22Rv1 (cell line): Measurements from ENCODE around the gene CA10.

ENCODE experiments used
- H3K27ac ChIP-seq: fragments of 450-650 bp; 2 replicates; pipeline ENCODE4 v1.5.1; 2017
- ZFX ChIP-seq: fragments of 450-650 bp; IDR thresholded peaks from 2 replicates; pipeline ENCODE4 v1.6.1; 2017; ENCODE audit warnings: antibody characterized with exemption, borderline replicate concordance
- TF ChIP-seq, protein P1 (sequence below): fragments of 450-650 bp; IDR thresholded peaks from 2 replicates; pipeline ENCODE4 v1.5.1; 2017; ENCODE audit warnings: mild to moderate bottlenecking

Gene CA10

DNA sequence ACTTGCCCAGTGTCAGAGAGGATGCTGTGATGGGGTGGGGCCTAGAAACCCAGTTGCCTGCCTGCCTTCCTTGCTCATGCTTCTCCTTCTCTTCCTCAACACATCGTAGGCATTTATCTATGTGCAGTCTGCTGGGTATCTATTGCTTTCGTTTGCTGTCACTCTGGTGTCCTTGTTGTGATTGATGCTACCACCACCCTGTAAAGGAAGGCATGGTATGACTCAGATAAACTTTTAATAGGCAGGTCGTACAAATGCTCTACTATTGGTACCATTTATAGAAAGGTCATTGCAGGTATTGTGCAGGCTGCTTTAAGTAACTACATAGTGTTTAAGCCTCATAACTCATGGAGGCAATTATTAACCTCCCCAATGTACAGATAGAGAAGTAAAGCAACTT is 529.3 kb downstream of the CA10 start:
- no peak for TF ChIP-seq ZFX
- TF ChIP-seq, protein P1, sequence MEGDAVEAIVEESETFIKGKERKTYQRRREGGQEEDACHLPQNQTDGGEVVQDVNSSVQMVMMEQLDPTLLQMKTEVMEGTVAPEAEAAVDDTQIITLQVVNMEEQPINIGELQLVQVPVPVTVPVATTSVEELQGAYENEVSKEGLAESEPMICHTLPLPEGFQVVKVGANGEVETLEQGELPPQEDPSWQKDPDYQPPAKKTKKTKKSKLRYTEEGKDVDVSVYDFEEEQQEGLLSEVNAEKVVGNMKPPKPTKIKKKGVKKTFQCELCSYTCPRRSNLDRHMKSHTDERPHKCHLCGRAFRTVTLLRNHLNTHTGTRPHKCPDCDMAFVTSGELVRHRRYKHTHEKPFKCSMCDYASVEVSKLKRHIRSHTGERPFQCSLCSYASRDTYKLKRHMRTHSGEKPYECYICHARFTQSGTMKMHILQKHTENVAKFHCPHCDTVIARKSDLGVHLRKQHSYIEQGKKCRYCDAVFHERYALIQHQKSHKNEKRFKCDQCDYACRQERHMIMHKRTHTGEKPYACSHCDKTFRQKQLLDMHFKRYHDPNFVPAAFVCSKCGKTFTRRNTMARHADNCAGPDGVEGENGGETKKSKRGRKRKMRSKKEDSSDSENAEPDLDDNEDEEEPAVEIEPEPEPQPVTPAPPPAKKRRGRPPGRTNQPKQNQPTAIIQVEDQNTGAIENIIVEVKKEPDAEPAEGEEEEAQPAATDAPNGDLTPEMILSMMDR, result no peak
- no peak overlapping the region for H3K27ac ChIP-seq

DNA sequence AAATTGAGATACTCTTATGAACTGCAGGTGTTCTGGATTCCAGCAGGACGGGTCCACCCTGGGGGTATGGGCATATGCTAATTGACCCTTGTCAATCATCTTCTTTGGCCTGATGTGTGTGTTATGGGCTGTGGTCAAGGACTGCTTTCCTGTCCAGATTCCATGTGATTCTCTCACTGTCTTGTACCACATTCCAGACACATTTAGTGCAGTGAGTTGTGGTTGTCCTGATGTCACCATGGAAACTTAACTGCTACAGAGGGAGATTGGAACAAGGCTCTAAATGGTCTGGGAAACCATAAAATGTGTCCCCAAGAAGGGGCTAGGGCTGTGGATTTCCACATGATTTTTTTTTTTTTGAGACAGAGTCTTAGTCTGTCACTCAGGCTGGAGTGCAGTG is 530.7 kb downstream of the CA10 start:
- TF ChIP-seq, protein P1, result no peak
- TF ChIP-seq ZFX, result no peak
- no peak overlapping the region for H3K27ac ChIP-seq

DNA sequence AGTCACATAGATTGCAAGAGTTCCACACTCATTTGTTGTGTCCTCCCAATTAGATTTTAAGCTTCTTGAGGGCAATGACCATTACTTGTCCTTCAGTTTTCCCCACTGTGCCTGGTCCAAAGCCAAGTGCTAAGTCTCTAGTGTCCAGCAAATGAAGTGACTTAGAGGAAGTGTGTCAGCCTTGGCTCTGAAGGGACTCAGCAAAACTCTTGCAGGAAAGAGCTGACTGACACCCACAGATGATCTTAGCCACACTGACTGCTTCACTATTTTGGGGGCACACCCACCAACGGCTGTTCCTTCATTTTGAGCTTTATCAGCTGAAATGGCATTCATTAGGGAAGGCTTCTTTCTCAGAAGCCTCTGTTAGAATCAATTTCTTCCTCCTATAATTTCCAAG is 540.0 kb downstream of the CA10 start:
- H3K27ac ChIP-seq, result no peak overlapping the region
- TF ChIP-seq, protein P1, result no peak
- no peak for TF ChIP-seq ZFX

DNA sequence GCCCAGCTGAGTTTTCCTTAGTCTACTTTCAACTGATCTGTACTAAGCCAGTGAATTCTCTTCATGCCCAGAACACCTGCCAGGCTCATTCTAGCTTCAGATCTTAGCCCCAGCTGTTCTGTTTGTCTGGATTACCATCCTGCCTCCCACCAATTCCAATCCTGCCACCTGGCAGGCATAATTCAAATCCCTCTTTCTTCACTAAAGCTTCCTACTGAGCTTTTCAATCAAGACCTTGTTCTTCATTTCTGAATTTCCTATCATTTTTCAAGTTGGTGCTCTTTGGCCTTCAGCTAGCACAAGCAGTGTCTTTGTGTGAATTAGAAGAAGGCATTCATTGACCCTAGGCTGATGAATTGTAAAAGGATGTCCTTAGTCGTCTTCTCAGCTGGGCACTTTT is 540.5 kb downstream of the CA10 start:
- TF ChIP-seq, protein P1, result no peak
- TF ChIP-seq ZFX, result no peak
- H3K27ac ChIP-seq, result no peak overlapping the region

DNA sequence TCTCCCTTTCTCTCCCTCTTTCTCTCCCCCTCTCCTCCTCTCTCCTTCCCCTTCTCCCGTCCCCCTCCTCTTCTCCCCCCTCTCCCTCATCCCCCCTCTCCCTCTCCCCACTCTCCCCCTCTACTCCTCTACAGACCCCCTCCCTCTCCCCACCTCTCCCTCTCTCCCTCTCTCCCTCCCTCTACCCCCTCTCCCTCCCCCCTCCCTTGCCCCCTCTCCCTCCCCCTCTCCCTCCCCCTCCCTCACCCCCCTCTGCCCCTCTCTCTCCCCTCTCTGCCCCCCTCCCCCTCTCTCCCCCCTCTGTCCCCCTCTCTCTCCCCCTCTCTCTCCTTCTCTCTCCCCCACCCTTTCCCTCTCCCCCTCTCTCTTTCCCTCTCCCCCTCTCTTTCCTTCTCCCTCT is 545.3 kb downstream of the CA10 start:
- no peak overlapping the region for H3K27ac ChIP-seq
- TF ChIP-seq, protein P1, result no peak
- TF ChIP-seq ZFX, result no peak

DNA sequence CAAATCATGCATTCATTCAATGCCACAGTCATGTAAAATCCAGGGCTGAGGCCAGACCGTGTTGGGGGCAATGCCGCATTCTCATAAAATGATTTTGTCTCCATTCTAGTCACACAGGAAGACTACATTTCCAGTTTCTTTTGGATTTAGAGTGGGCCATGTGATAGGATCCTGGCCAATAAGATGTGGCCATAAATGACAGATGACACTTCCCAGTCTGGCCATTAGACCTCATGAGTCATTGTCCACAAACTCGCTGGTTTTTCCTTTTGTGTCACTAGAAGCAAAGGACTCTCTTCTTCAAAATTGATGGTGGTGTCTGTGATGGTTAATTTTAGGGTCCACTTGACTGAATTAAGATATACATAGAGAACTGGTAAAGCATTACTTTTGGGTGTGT is 545.8 kb downstream of the CA10 start:
- TF ChIP-seq, protein P1, result no peak
- no peak for TF ChIP-seq ZFX
- no peak overlapping the region for H3K27ac ChIP-seq

DNA sequence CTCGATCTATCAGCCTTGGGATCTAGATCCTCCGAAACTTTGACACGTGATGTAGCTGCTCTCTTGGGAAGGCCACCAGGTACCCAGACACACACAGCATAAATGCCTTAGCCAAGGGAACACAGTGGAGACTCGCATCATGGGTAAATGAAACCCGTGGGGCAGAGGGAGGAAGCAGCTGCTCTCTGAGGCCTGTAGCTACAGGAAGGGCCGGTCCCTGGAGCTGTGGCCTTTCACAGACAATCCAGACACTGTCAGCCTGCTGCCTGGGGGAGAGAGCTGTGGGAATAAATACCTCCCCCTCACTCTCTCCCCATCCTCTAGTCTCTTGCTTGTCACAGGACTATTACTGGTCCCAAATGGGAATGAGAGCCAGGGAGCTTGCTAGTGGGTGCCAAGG is 546.9 kb downstream of the CA10 start:
- H3K27ac ChIP-seq, result no peak overlapping the region
- TF ChIP-seq, protein P1, result no peak
- TF ChIP-seq ZFX, result no peak
